Middle frontal gyrus (tissue), 1 donor: Measurements from ENCODE around the gene NRDE2.
A peak's percentile ranks its signal among the peaks of the same experiment; 100 is the strongest.
"Not testable (repeated sequence)": the region's sequence is repeated elsewhere in the genome, so short reads cannot be mapped to it uniquely, and the experiment has no call there.

Experiments used
- DNase-seq: peaks from one replicate; pipeline ENCODE4 v3.0.0-alpha.2; 2015; ENCODE audit warnings: low spot score; ENCODE audit errors: extremely low spot score

Gene NRDE2

DNA sequence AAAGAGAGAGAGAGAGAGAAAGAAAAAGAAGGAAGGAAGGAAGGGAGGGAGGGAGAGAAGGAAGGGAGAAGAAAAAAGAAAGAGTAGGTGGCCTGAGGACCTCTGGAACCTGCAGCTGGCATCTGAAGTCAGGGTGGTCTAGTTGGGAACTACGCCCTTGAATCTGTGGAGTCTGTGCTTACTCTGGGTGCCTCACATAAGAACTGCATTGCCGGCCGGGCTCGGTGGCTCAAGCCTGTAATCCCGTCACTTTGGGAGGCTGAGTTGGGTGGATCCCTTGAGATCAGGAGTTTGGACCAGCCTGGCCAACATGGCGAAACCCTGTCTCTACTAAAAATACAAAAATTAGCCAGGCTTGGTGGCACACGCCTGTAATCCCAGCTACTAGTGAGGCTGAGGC, 10.0 kb upstream of the NRDE2 start:
- DNase-seq, result no peak

- DNase-seq, result not testable (repeated sequence)
Observed at GRCh38 chr14:90341232-90341631, 9.5 kb upstream of the NRDE2 start.

DNA sequence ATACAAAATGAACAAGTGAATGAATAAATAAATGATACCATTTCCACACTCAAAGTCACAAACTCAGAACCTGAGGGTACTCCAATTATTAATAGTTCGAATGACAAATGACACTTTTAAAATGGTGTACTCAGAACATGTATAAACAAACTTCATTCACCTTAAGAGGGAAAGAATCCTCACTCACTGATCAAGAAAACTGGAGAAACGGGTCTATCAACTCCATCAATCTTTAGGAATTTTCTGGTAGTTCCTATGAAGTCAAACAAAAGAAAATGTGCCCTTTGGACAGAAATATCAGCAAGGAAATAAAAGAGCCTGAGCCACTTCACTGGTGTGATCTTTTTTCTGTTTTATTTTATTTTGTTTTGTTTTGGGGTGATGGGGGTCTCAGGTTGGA, 5.2 kb upstream of the NRDE2 start:
- no peak for DNase-seq

DNA sequence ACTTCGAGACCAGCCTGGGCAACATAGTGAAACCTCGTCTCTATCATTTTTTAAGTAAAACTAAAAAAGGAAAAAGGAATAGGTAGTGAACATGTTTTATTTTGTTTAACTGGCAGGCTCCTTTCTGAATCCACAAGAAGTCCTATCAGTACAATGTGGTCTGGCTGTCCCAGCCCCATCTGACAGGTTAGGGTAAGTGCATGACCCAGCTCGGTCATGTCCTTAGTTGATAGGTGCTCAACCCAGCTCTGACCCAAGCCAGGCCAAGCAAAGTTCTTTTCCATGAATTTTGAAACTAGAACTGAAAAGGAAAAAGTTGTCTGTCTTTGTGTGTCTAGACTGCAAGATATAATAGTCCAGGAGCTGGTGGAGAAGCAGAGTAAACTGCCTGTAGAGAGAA, 4.7 kb upstream of the NRDE2 start:
- no peak for DNase-seq

GRCh38 chr14:90332271-90332584, 487 bp upstream of the NRDE2 start:
- no peak for DNase-seq

DNA sequence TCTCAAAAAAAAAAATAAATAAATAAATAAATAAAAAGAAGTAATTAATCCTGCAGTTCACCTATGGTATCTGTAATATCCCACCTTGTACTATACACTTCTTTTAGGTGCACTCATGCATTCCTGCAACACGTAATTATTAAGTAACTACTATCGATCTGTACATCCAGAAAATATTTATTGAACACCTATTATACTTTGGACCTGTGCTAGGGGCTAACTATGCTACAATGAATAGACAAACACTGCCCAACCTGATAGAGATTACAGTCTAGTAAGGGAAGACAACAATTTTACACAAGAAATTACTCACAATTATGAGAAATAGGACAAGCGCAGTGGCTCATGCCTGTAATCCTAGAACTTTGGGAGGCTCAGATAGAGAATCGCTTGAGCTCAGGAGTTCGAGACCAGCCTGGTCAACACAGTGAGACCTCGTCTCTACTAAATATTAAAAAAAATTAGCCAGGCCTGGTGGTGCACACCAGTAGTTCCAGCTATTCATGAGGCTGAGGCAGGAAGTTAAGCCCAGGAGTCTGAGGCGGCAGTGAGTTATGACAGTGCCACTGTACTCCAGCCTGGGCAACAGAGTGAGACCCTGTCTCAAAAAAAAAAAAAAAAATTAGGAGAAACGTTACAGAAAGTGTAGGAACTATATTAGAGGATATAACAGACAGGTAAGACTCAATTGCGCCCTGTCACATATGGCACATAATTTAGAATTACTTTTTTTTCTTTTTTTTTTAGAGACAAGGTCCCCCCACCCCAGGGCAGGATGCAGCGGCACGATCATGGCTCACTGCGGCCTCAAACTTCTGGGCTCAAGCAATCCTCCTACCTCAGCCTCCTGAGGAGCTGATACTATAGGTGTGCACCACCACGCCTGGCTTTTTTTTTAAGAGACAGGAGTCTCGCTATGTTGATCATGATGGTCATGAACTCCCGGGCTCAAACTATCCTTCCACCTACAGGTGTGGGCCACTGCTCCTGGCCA, 1.2 kb downstream of the NRDE2 start:
- DNase-seq, result no peak

DNA sequence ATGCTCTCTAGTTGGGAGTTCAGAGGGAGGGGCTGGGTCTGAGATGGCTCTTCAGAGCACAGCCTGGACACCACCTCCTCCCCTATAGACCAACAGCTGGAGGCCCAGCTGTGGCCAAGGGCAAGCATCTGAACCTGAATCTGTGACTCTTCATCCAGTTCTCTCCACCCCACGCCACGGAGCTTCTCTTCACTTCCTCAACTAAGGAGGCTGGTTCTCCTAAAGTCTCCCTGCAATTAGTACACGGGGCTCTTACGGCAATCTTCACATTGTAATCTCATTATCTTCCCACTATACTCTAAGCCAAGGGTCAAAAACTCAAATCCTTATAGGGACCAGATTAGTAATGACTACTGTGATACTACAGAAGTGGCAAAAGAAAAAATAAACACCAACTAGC, 9.8 kb downstream of the NRDE2 start:
- DNase-seq, result no peak

DNA sequence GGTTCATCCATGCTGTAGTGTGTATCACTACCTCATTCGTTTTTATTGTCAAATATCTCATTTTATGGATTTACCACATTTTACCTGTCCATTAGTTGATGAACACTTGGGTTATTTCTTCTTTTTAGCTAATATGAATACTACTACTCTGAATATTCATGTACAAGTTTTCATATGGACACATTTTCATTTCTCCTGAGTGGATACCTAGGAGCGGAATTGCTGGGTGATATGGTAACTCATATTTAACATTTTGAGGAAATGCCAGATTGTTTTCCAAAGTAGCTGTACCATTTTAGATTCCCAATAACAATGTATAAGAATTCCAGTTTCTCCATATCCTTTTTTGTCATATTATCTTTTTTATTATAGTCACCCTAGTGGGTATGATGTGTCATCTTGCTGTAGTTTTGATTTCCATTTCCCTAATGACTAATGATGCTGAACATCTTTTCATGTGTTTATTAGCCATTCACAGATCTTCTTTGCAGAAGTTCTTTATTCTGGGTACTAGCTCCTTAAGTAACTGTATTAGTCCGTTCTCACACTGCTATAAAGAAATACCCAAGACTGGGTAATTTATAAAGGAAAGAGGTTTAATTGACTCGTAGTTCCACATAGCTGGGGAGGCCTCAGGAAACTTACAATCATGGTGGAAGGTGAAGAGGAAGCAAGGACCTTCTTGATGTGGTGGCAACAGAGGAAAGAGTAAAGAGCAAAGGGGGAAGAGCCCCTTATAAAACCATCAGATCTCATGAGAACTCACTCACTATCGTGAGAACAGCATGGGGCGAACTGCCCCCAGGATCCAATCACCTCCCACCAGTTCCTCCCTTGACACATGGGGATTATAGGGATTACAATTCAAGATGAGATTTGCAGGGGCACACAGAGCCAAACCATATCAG, 11.9 kb downstream of the NRDE2 start:
- DNase-seq, result no peak

DNA sequence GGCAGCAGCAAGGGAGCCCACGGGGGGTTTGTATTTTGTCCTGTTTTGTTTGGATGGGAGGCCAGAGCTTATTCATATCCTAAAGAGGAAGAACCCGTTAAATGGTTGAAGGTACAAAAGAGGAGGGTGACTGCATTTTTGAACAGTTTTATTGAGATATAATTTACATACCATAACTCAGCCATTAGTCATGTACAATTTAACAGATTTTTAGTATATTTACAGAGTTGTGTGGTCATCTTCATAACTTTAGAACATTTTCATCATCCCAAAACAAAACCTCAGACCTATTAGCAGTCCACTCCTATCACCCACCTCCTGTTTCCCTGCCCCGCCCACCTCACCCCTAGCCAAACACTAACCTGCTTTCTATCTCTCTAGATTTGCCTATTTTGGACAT, 12.6 kb downstream of the NRDE2 start:
- DNase-seq, result no peak

- no peak for DNase-seq
Observed at GRCh38 chr14:90318016-90318415, 13.7 kb downstream of the NRDE2 start.

DNA sequence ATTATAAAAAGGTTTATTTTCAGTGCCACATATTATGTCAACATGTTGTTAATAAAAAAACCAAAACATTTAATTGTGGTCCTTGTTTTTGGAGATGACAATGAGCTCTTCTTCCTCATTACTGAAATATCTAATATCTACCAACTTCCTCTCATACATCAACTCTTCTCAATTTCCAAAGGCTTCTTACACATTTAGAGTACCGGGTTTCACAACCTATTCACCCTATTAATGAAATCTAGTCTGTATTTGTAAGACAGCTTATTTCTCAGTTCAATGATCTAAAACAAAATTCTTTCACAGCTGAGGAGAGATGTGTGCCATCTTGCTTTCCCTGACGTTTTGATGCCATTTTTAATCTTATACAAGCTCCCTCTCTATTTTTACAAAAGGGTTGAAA, 14.5 kb downstream of the NRDE2 start:
- DNase-seq, result no peak

GRCh38 chr14:90308561-90308960, 23.2 kb downstream of the NRDE2 start:
- no peak for DNase-seq

DNA sequence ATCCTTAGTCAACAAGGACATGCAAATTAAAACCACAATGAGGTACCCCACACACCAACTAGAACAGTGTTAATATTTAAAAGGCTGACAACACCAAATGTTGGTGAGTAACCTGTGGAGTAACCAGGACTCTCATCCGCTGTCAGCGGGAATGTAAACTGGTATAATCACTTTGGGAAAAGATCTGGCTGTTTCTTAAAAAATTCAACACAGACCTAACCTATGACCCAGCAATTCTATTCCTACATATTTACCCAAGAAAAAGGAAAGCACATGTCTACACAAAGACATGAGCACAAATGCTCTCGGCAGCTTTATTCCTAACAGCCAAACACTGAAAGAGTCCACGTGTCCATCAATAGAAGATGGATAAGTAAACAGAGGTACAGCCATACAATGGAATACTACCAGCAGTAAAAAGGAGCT, 26.6 kb downstream of the NRDE2 start:
- DNase-seq, result no peak

GRCh38 chr14:90304502-90304901, 27.2 kb downstream of the NRDE2 start:
- DNase-seq, result no peak

DNA sequence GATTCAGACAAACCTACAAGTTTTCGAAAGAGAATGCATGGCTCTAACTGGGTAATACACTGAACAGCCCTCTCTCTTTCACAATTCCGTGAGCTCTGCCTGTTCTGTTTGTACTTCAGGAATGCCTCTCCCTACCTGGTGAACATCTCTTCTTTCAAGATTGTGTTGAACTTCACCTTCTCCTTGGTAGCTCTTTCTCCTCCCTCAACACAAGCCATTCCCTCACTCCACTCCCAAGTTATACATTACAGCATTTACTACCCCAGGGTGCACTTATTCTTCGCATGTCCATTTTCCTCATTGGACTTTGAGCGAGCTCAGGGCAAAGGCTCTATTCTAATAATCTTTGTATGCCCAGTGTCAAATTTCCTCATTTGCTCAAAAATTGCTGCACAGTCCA, 28.3 kb downstream of the NRDE2 start:
- DNase-seq, result no peak

DNA sequence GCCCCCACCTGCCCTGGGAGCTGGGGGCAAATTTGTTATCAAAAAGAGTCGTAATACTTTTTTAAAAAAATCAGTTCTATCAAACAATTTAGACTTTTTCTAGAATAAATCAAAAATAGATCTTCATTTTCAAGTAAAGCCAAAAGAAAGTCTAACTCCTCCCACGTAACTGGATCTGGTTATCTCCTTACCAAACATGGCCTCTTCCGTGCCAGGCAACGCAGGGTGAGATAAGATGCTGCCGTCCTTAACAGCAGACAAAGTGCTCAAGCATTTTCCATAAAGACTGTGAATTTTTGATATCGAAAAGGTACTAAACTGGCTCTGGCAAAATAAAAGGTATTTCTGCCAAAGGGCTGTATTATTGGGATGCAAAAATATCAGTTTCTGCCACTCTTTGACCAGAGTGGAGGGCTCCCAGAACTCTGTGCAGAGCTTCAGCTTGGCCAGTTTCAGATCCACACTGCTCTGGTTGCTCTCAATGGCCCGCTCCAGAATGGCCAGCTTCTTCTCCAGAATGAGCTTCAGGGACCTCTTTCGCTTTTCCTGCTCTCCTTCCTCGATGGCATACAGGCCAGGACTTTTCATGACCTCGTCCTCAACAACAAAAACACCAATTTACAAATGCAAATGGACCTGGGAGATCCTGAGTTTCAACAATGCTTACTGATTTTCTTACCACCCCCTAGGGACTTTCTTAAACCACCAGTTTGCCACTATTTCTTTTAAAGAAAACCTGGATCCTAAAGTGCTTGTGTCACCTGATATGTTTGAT, 29.0 kb downstream of the NRDE2 start:
- no peak for DNase-seq

- peak; percentile 69 for DNase-seq
Observed at GRCh38 chr14:90301668-90302090, 30.1 kb downstream of the NRDE2 start.

DNA sequence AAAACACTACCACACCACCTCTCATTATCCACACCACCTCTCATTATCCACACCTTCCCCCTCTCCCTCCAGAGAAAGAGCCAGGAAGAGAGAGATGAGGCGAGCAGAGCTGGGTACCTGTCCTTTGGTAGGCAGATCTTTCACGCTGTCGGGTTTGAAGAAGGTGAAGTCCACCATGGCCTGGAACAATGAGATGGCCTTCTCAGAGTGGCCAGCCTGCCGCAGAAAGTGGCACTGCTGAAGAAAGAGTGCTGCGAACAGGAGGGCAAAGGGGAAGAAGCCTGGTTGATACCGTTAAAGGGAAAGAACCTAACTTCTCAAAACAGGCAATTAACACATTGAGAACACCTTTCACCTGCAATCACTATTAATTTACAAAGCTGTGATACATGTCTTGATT, 30.6 kb downstream of the NRDE2 start:
- DNase-seq, result no peak

DNA sequence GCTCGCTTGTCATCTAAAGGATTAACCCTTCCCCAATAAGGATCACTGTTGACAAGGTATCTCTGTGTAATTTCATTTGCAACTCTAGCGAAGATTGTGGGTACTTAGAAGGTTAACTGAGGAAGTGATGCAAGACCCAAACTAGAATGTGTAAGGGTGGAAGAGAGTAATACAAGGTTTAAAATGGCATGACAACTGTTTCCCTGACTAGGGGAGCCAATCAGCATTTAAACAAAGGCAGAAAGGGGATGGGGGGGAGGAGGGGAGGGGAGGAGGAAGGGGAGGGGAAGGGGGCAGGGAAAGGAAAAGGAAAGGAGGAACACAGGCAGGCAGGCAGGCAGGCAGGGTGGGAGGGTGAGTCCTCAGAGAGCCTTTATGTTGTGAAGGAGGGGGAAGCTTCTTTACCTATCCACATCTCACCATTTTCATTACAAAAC, 31.1 kb downstream of the NRDE2 start:
- no peak for DNase-seq

GRCh38 chr14:90299408-90299807, 32.3 kb downstream of the NRDE2 start:
- DNase-seq, result no peak

- no peak for DNase-seq
Observed at GRCh38 chr14:90297876-90298629, 33.7 kb downstream of the NRDE2 start.
